SK-N-MC (cell line): ENCODE measurements around the gene SARNP.

Experiments used
- EZH2 ChIP-seq: fragments of 200-600 bp; sonication (generic); IDR thresholded peaks from one replicate; pipeline ENCODE4 v1.6.1; 2017; ENCODE audit warnings: antibody characterized with exemption
- FOXP2 ChIP-seq: optimal IDR thresholded peaks from 2 replicates; pipeline ENCODE3; 2011; ENCODE audit warnings: mild to moderate bottlenecking, moderate library complexity; ENCODE audit not compliant: insufficient read depth; ENCODE audit errors: extremely low read length, control extremely low read depth
- POLR2AphosphoS5 ChIP-seq: IDR thresholded peaks from 2 replicates; pipeline ENCODE4 v1.6.1; 2012; ENCODE audit warnings: mild to moderate bottlenecking, low read depth, low read length, borderline replicate concordance

DNA sequence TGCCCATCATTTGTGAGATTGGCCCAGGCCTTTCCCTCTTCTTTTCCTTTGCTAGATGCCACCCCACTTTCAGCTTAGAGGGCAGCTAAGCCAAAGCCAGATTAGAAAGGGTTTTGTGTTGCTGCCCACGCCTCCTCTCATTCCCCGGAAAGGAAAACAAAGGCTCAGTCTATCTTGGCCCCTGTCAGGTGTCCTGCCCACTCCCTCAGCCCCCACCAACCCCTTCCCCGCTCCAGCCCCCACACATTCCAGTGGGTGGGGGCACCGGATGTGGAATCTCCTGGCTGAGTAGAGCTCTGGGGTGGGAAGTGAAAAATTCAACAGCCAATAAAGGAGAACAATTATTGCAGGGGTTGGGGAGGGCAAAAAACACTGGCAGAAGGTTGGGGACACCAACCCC lies 99.5 kb downstream of the SARNP start:
- TF ChIP-seq POLR2AphosphoS5 (no peak), EZH2 (no peak), FOXP2 (no peak)
